GM19324 (cell line): ENCODE measurements around the gene LGI2.

Experiments
- ATAC-seq: cut with Tn5 transposase; IDR thresholded peaks from one replicate; pipeline ENCODE4 v1.9.1; 2021; ENCODE audit warnings: mild to moderate bottlenecking, moderate library complexity; ENCODE audit not compliant: unreplicated experiment, low FRiP score

LGI2 gene

GRCh38 chr4:24969486-24969885 lies 61.3 kb downstream of the LGI2 start:
- no peak for ATAC-seq

- ATAC-seq, result no peak
These were observed 61.8 kb downstream of the LGI2 start for GRCh38 chr4:24968992-24969391.

DNA sequence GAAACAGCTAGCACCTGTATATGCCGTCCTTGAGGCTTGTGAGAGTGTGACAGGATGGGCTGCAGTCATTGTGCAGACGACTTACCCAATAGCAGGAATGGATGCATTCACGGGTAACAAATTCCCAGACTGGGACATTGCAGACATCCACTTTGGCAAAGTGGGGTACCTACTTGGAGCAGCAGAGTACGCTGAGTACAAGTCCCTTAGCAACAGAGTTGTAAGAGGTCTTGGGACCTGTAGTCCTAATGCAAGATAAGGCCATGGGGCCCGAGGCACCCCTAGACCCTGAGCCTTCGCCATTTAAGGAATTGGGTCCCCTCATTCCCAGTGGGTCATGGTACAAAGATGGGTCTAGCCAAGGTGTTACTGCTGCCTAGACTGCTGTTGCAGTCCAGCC lies 62.5 kb downstream of the LGI2 start:
- no peak for ATAC-seq

GRCh38 chr4:24967346-24967745 lies 63.4 kb downstream of the LGI2 start:
- ATAC-seq, result no peak

DNA sequence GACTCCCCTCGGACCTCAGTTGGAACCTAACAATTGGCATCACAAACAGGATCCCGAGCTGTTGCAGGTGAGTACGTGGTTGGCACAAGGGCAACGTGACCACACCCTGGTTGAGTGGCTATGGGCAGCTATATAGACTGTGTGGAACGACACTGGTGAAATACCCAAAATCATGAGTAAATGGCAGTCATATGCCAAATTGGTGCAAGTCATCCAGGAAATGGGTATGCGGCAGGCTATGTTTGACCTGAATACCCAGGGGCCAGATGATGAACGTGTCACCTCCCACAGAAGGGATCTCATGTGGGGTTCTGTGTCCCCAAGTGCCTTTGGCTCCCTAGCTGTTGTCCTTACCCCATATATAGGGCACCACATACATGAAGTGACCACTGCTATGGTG lies 64.7 kb downstream of the LGI2 start:
- ATAC-seq, result no peak

DNA sequence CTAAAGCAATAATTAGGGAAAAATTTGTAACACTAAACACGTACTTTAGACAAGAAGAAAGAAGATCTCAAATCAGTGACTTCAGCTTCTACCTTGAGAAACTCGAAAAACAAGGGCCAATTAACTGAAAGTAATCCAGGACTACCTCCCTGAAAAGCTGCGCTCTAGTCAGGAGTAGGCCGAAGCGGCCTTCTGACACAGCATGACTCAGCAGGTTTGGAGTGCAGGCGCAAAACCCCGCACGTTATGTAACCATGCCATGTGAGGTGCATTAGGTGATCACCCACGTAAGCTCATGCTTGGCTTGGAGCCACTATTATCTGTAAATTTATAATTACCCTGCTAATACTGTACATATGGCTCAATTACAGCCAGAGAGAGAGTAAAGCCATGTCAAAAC lies 65.1 kb downstream of the LGI2 start:
- ATAC-seq, result no peak

GRCh38 chr4:24963277-24963676 lies 67.5 kb downstream of the LGI2 start:
- no peak for ATAC-seq

GRCh38 chr4:24957886-24958285 lies 72.9 kb downstream of the LGI2 start:
- no peak for ATAC-seq

GRCh38 chr4:24956763-24957162 lies 74.0 kb downstream of the LGI2 start:
- no peak for ATAC-seq

DNA sequence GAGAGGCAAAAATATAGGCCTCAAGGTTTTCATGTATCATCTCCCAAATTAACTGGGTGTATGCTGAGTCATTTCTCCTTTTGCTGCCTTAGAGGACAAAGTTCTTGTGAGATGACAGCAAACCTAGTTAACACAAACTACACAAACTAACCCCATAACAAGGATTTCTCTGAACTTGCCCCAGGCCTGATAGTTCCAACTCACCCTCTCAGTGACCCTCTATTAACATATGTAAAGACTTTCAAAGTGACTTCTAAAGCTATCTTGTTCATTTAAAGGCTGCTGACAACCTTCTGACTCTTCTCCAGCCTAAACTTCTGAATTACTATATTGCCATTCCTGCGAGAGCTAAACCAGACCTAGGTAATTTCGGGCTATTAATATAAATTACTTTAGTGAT lies 74.7 kb downstream of the LGI2 start:
- ATAC-seq, result no peak

DNA sequence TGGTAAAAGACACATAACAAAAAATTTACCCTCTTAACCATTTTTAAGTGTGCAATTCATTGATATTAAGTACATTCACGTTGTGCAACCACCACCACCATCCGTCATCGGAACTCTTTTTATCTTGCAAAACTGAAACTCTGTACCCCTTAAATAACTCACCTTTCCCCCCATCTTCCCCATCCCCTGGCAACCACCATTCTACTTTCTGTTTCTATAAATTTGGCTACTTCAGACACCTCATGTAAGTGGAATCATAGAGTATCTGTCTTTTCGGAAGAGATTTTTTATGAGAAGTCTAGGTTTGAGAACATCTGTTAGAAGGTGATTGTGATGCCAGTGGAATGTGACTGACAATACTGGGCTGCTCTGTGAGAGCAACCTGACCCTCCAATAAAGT lies 78.1 kb downstream of the LGI2 start:
- ATAC-seq, result no peak

DNA sequence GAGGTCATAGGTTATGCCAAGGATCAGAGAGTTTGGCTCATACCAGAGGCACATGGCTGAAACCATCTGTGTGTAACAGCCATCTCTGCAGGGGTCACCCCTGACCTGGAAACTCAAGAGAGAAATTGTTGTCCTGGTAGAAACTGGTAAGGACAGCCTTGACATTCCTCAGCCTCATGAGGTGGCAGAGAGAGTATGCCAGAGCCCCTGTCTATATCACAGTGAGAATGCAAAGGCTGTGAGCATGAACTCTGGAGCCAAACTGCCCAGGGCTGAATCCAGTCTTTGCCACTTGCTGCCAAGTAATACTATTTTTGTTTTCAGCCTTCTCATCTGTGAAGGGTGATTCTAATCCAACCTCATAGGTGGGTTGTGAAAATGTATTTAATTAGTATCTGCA lies 80.8 kb downstream of the LGI2 start:
- ATAC-seq, result no peak
